Fibroblast of pulmonary artery (primary cell): ENCODE results near the gene STAT6.

Source experiments
- DNase-seq: peaks from one replicate; pipeline ENCODE4 v3.0.0-alpha.2; 2010; ENCODE audit warnings: low read depth
- H3K4me3 ChIP-seq: replicated peaks from 2 replicates; pipeline ENCODE4 v1.5.1; 2011; ENCODE audit warnings: low read depth, mild to moderate bottlenecking, control low read depth, low read length, moderate library complexity
- TF ChIP-seq, protein P1 (sequence below): IDR thresholded peaks from 2 replicates; pipeline ENCODE4 v1.5.1; 2011; ENCODE audit warnings: mild to moderate bottlenecking, control low read depth, low read length, inconsistent platforms; ENCODE audit errors: missing control alignments

The STAT6 gene

DNA sequence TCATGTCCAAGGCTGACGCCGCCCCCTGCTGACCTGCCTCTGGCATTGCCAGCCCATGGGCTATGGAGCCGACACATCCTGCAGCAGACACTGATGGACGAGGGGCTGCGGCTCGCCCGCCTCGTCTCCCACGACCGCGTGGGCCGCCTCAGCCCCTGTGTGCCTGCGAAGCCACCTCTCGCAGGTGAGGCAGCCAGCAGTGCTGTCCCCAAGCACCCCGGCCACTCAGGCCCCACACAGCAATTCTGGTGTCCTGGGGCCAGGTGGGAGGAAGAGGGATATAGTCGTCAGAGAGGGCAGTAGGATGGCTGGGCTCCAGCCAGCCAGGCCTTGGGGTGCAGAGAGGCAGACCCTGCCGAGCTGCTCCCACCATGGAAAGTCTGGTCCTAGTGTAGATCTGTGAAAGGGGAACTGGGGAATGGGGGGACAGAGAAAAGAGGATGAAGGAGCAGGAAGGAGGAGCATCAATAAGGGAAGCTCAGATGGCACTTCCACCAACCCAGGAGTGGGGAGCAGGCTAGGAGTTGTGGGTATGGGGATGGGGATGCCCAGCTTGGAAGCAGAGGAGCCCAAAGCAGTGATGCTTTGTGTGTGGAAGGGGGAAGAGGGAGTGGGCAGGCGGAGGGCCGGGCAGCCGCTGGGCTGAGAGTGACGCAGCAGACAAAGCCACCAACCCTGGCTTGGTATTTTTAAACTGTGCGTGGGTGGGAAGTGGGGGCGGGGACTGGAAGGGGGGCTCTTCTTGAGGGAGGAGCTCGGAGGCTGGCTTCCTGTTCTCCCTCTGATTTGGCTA is 17.6 kb downstream of the STAT6 start:
- peak; percentile 86 for DNase-seq
- H3K4me3 ChIP-seq: peak overlapping the region; percentile 33
- TF ChIP-seq, protein P1, sequence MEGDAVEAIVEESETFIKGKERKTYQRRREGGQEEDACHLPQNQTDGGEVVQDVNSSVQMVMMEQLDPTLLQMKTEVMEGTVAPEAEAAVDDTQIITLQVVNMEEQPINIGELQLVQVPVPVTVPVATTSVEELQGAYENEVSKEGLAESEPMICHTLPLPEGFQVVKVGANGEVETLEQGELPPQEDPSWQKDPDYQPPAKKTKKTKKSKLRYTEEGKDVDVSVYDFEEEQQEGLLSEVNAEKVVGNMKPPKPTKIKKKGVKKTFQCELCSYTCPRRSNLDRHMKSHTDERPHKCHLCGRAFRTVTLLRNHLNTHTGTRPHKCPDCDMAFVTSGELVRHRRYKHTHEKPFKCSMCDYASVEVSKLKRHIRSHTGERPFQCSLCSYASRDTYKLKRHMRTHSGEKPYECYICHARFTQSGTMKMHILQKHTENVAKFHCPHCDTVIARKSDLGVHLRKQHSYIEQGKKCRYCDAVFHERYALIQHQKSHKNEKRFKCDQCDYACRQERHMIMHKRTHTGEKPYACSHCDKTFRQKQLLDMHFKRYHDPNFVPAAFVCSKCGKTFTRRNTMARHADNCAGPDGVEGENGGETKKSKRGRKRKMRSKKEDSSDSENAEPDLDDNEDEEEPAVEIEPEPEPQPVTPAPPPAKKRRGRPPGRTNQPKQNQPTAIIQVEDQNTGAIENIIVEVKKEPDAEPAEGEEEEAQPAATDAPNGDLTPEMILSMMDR: peak; percentile 55

DNA sequence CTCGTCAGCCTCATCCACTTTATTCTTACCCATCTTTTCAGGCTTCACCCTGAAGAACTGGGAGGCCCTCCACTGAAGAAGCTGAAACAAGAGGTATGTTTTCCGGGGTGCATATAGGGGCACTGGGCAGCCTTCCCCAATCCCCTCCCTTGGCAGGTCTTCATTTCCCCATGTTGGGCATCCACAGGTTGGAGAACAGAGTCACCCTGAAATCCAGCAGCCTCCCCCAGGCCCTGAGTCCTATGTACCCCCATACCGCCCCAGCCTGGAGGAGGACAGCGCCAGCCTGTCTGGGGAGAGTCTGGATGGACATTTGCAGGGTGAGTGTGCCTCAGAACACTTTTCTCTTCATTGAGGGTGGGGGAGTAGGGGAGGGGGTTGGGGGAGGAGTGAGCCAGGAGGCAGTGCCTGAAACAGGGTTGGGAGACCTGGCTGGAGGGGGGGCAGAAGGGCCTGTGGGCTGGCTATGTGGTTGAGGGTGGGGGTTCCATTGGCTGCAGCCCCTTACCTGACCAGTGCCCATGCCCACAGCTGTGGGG is 18.2 kb downstream of the STAT6 start:
- no peak for DNase-seq
- TF ChIP-seq, protein P1: no peak
- H3K4me3 ChIP-seq: no peak overlapping the region

DNA sequence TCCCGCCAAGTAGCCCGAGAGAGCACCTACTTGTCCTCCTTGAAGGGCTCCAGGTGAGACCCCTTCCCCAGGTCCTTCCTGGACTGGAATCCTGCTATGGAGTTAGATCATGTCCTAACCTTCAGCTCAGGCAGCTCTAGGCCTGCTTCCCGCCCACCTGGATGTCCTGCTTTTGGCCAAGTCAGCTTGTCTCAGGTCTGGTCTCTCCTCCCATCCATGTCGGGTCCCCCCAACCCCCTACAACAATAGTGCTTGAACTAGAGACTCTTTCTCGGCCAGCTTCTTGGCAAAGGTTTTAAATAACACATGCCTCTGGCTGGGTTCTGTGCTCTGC is 18.7 kb downstream of the STAT6 start:
- TF ChIP-seq, protein P1: no peak
- DNase-seq: no peak
- H3K4me3 ChIP-seq: peak overlapping the region; percentile 21

DNA sequence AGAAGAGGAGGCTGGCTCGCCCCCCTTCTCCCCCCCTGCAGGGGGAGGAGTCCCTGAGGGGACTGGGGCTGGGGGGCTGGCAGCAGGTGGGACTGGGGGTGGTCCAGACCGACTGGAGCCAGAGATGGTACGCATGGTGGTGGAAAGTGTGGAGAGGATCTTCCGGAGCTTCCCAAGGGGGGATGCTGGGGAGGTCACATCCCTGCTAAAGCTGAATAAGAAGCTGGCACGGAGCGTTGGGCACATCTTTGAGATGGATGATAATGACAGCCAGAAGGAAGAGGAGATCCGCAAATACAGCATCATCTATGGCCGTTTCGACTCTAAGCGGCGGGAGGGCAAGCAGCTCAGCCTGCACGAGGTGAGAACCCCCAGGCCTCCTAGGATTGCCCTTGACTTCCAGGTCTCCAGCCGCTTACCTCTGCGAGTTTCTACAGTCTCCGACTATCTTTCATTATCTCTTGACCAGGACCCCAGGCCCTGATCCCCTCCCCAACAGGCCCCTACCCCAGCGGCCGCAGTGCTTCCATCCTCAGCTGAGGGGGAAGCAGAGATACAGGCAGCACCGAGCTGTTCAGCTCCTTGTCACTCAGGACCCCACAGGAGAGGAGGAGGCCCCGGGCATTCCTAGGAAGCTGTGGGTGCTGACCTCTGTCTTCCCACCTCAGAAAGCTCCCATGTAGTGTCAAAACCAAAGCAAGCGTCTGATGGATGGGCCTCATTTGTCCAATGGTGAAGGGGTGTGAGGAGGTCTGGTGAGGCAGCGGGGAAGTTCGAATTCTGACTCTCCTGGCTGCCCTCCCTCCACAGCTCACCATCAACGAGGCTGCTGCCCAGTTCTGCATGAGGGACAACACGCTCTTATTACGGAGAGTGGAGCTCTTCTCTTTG is 19.3 kb downstream of the STAT6 start:
- TF ChIP-seq, protein P1: no peak
- H3K4me3 ChIP-seq: peak overlapping the region; percentile 94
- DNase-seq: no peak

DNA sequence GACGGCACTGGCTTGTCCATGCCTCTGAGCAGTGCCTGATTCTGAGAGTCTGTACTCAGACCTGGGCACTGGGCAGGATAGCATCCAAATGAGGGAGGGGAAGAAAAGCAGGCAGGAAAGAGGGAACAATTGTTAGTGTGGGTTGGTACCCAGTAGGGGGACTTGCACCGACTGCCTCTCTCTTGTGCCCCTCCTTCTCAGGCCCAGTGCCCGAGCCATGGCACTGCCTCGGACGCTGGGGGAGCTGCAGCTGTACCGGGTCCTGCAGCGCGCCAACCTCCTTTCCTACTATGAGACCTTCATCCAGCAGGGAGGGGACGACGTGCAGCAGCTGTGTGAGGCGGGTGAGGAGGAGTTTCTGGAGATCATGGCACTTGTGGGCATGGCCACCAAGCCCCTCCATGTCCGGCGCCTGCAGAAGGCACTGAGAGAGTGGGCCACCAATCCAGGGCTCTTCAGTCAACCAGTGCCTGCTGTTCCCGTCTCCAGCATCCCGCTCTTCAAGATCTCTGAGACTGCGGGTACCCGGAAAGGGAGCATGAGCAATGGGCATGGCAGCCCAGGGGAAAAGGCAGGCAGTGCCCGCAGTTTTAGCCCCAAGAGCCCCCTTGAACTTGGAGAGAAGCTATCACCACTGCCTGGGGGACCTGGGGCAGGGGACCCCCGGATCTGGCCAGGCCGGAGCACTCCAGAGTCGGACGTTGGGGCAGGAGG is 20.1 kb downstream of the STAT6 start:
- H3K4me3 ChIP-seq: peak overlapping the region; percentile 94
- no peak for DNase-seq
- TF ChIP-seq, protein P1: no peak

DNA sequence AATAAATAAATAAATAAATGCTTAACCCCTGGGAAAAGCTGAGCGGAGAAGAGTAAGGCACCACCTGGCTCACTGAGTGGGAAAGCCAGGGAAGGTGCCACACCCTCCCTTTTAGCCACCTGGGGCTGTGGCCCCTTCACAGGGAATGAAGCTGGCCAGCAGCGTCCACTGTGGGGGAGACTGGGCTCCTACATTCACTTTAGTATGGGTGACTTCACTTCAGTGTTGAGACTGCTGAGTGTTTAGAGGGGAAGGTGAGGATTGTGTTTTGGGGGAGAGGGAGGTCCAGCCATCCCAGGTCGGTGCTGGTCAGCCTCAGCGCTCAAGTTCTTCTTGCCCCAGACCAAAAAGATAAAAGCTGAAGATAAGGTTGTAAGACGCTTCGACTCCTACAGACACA is 20.7 kb downstream of the STAT6 start:
- DNase-seq: no peak
- peak overlapping the region; percentile 94 for H3K4me3 ChIP-seq
- TF ChIP-seq, protein P1: no peak
